Activated T-helper 1 cell treated with anti-CD3 and anti-CD28 coated beads, Interleukin-12 subunit alpha, Interleukin-12 subunit beta, Interleukin-2, Interleukin-4 antibody, amounts not matched to agents 30 ng/mL and 10 ng/mL and 1 ng/mL, durations not matched to agents 14 hours and 24 hours and 36 hours (primary cell): ENCODE measurements around the gene ARHGAP28. TPM values are rescaled to one million over a fixed set of nuclear protein-coding genes. Genes with fewer than 3 reads are reported as not detected.
A peak's percentile ranks its signal among the peaks of the same experiment; 100 is the strongest.

Experiments used
- DNase-seq: peaks from one replicate; pipeline ENCODE4 v3.0.0; 2021; ENCODE audit warnings: low spot score
- H3K27ac Mint-ChIP-seq: one replicate; pipeline ENCODE4 v1.8.0; 2021; ENCODE audit warnings: mild to moderate bottlenecking, mixed read lengths
- H3K27me3 Mint-ChIP-seq: one replicate; pipeline ENCODE4 v1.8.0; 2022; ENCODE audit warnings: mild to moderate bottlenecking, moderate library complexity, mixed read lengths; ENCODE audit not compliant: insufficient read depth
- H3K36me3 Mint-ChIP-seq: one replicate; pipeline ENCODE4 v1.8.0; 2021; ENCODE audit warnings: low read depth, mixed read lengths
- H3K4me1 Mint-ChIP-seq: one replicate; pipeline ENCODE4 v1.8.0; 2021; ENCODE audit warnings: low read depth, mixed read lengths
- H3K4me3 Mint-ChIP-seq: one replicate; pipeline ENCODE4 v1.8.0; 2021; ENCODE audit warnings: mild to moderate bottlenecking, moderate library complexity, mixed read lengths
- H3K9me3 Mint-ChIP-seq: one replicate; pipeline ENCODE4 v1.8.0; 2021; ENCODE audit warnings: mixed read lengths
- intact Hi-C: fragments of 100-400 bp; cut with micrococcal nuclease; formaldehyde crosslinking; loops from one replicate; pipeline ENCODE4 v1.15.1; 2024
- total RNA-seq: library from RNA; stranded (reverse); gene quantifications from 2 replicates; pipeline ENCODE4 v1.2.3, GENCODE V29; 2022

ARHGAP28 gene
- total RNA-seq, 1 donor from 2014 or later = not detected

- no peak for DNase-seq
- Mint-ChIP-seq H3K4me3 (no peak overlapping the region), H3K36me3 (no peaks in the 10 kb centered on the region), H3K27me3 (no peaks in the 10 kb centered on the region), H3K27ac (no peak overlapping the region), H3K4me1 (no peaks in the 10 kb centered on the region), H3K9me3 (no peaks in the 10 kb centered on the region)
- intact Hi-C loops = no loop called here
Measured at GRCh38 chr18:6943143-6943542, 213.6 kb downstream of the ARHGAP28 start.

DNA sequence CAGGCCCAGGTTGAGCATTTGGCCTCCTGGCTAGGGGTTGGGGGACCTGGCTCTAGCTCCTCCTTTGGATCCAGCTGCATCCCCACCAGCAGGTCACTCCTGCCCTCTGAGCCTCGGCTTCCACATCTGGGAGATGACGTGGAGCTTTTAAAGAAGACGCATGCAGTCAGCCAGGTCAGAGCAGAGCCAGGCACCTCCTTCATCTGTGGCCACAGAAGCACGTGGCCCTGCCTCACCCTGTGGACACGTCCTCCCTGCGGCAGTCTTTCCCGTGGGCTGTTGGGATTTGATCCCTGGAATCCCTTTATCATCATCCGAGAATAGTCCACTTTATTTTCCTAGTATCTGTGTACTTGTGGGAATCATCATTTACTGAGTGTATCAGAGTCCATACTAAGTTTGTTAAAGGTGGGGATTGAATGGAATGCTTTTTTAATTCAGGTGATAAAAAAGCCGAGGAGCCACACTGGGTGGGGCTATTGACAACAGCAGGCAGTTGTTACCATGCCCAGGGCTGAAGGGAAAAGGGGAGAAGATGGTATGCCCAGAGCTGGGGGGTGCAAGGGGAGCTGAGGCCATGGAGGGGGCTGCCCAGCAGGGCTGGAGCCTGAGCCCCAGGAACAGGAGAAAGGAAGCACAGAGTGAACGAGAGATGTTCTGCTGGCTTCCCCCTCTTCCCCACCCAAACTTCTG is 218.0 kb downstream of the ARHGAP28 start:
- Mint-ChIP-seq H3K4me1 (no peaks in the 10 kb centered on the region), H3K27ac (no peak overlapping the region)
- intact Hi-C loops = no loop called here

GRCh38 chr18:6948281-6949055 is 219.0 kb downstream of the ARHGAP28 start:
- intact Hi-C loops = no loop called here
- Mint-ChIP-seq H3K4me1 (no peaks in the 10 kb centered on the region), H3K27ac (no peak overlapping the region), H3K27me3 (no peaks in the 10 kb centered on the region), H3K36me3 (no peaks in the 10 kb centered on the region), H3K9me3 (no peaks in the 10 kb centered on the region), H3K4me3 (no peak overlapping the region)
- DNase-seq = no peak

More for the DNA sequence above, 218.0 kb downstream of the ARHGAP28 start:
- no peaks in the 10 kb centered on the region for H3K36me3 Mint-ChIP-seq
- no peak for DNase-seq
- no peak overlapping the region for H3K4me3 Mint-ChIP-seq
- H3K27me3 Mint-ChIP-seq = no peaks in the 10 kb centered on the region
- H3K9me3 Mint-ChIP-seq = no peaks in the 10 kb centered on the region

- Mint-ChIP-seq H3K4me1 (no peaks in the 10 kb centered on the region), H3K27ac (no peak overlapping the region), H3K27me3 (no peaks in the 10 kb centered on the region), H3K9me3 (peaks cover 7% of the 10 kb centered on the region), H3K4me3 (no peak overlapping the region), H3K36me3 (no peaks in the 10 kb centered on the region)
- intact Hi-C loops = no loop called here
- no peak for DNase-seq
Measured at GRCh38 chr18:6949800-6950586, 220.5 kb downstream of the ARHGAP28 start.

DNA sequence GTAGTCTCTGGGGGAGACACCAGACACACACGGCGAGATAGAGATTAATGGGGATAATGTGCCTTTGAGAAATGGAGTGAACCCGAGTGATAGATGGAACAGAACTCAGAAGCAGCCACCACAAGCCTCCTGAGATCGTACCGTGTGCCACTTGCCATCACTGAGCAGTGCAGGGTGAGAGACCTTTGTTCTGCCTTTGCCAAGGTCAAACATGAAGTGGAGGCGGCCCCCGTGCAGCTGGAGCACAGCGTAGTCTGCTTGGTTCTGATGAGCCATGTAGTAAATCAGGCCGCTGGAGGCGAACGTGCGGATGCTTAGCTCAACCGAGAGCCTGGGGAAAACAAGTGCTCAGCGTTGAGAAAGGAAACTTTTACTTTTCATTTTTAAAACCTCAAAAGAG is 221.1 kb downstream of the ARHGAP28 start:
- Mint-ChIP-seq H3K27me3 (no peaks in the 10 kb centered on the region), H3K9me3 (peaks cover 7% of the 10 kb centered on the region), H3K4me1 (no peaks in the 10 kb centered on the region), H3K4me3 (no peak overlapping the region), H3K36me3 (no peaks in the 10 kb centered on the region), H3K27ac (no peak overlapping the region)
- intact Hi-C loops = no loop called here
- DNase-seq = no peak

DNA sequence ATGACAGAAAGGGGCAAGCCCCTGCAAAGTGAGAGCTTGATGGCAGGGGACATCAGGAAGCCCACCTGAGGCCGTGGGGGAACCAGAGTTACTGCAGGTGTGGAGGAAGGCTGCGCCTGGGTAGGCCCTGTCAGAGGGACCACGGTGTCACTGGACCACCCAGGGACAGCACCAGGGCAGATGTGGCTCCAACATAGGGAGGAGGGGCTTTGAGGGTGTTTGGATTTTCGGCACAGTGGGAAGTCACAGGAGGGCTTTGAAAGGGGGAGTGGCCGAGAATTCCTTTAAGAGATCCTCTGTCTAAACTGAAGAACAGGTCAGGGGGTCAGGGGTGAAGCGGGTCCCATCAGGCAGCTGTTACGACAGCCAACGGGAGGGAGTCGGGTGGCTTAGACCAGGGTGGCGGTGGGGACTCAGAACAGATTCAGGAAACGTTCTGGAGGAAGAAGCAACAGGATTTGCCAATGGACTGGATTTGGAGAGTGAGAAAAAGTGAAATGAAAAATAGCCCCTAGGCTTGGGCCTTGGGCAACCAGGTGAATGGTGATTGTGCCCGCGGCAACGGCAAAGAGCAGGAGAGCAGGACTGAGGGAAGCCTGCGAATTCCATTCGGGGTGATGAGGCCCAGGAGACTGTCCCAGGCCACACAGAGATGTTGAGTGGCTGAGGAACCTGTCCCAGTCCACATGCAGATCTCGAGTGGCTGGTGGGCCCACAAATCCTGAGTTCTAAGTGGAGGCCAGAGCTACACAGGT is 222.0 kb downstream of the ARHGAP28 start:
- Mint-ChIP-seq H3K4me1 (no peaks in the 10 kb centered on the region), H3K9me3 (peaks cover 7% of the 10 kb centered on the region), H3K4me3 (no peak overlapping the region), H3K27ac (peak overlapping the region; percentile 34), H3K27me3 (no peaks in the 10 kb centered on the region), H3K36me3 (no peaks in the 10 kb centered on the region)
- intact Hi-C loops = no loop called here
- no peak for DNase-seq

DNA sequence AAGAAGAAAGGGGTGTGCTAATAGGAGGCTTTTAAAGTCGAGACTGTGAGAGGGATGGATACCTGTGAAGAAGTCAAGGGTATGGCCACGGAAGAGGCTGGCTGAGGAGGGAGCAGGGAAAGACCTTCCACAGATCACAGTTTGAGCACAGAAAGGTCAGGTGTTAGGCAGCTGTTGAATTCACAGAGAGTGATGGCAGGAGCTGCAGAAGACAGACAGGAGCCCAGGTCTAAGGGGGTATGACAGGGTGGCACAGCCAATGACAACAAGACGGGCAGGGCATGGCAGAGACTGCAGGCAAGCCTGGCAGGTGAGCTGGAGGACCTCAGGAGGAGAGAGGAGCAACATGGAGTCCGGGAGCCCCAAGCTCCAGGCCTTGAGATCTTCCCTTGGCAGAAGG is 225.0 kb downstream of the ARHGAP28 start:
- intact Hi-C loops = no loop called here
- Mint-ChIP-seq H3K36me3 (no peaks in the 10 kb centered on the region), H3K9me3 (peaks cover 7% of the 10 kb centered on the region)

GRCh38 chr18:6955304-6955703 is 225.8 kb downstream of the ARHGAP28 start:
- DNase-seq = no peak
- no peaks in the 10 kb centered on the region for H3K4me1 Mint-ChIP-seq
- no peaks in the 10 kb centered on the region for H3K27me3 Mint-ChIP-seq
- no peaks in the 10 kb centered on the region for H3K36me3 Mint-ChIP-seq
- H3K27ac Mint-ChIP-seq = no peak overlapping the region
- H3K4me3 Mint-ChIP-seq = no peak overlapping the region
- H3K9me3 Mint-ChIP-seq = peaks cover 9% of the 10 kb centered on the region
- intact Hi-C loops = no loop called here

More for the DNA sequence above, 225.0 kb downstream of the ARHGAP28 start:
- H3K4me1 Mint-ChIP-seq = no peaks in the 10 kb centered on the region
- DNase-seq = no peak
- no peaks in the 10 kb centered on the region for H3K27me3 Mint-ChIP-seq
- H3K27ac Mint-ChIP-seq = no peak overlapping the region
- H3K4me3 Mint-ChIP-seq = no peak overlapping the region

GRCh38 chr18:6956495-6956894 is 227.0 kb downstream of the ARHGAP28 start:
- no peak for DNase-seq
- H3K4me3 Mint-ChIP-seq = no peak overlapping the region
- no peaks in the 10 kb centered on the region for H3K4me1 Mint-ChIP-seq
- no peaks in the 10 kb centered on the region for H3K36me3 Mint-ChIP-seq
- H3K27ac Mint-ChIP-seq = no peak overlapping the region
- no peaks in the 10 kb centered on the region for H3K27me3 Mint-ChIP-seq
- peaks cover 10% of the 10 kb centered on the region for H3K9me3 Mint-ChIP-seq
- intact Hi-C loops = no loop called here

DNA sequence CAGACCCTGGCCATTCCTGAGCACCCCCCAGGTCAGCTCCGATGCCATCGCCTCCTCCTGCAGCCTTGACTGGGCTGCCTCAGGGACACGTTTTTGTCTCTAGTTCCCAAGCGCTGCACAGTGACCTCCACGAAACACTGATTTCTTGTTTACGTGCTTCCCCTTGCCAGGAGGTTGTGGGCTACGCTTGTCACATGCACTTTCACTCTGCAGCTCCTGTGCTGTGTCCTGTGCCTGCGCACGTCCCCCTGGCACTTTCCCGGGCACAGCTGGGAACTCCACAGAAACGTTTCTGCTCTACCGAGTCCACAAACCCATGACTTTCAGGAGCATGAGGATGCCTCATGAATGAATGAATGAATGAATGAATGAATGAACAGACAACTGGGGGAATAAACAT is 227.5 kb downstream of the ARHGAP28 start:
- no peak for DNase-seq
- Mint-ChIP-seq H3K36me3 (no peaks in the 10 kb centered on the region), H3K4me3 (no peak overlapping the region), H3K27me3 (no peaks in the 10 kb centered on the region), H3K27ac (no peak overlapping the region), H3K9me3 (peaks cover 10% of the 10 kb centered on the region), H3K4me1 (no peaks in the 10 kb centered on the region)
- intact Hi-C loops = no loop called here

GRCh38 chr18:6959110-6959509 is 229.6 kb downstream of the ARHGAP28 start:
- Mint-ChIP-seq H3K27me3 (no peaks in the 10 kb centered on the region), H3K9me3 (peaks cover 5% of the 10 kb centered on the region), H3K36me3 (no peaks in the 10 kb centered on the region), H3K4me1 (no peaks in the 10 kb centered on the region), H3K4me3 (no peak overlapping the region), H3K27ac (no peak overlapping the region)
- DNase-seq = no peak
- intact Hi-C loops = no loop called here

DNA sequence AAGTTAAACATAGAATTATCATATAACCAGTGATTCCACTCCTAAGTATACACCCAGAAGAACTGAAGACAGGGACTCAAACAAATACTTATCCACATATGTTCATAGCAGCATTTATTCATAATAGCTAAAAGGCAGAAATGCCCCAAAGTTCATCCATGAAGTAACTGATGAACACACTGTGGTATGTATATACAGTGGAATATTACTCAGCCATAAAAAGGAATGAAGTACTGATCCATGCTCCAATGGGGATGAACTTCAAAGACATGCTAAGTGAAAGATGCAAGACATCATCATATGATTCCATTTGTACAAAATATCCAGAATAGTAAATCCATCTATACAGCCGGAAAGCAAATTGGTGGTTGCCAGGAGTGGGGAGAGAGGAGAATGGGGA is 230.6 kb downstream of the ARHGAP28 start:
- intact Hi-C loops = no loop called here
- Mint-ChIP-seq H3K36me3 (no peaks in the 10 kb centered on the region), H3K27me3 (no peaks in the 10 kb centered on the region), H3K9me3 (peaks cover 4% of the 10 kb centered on the region), H3K4me1 (no peaks in the 10 kb centered on the region), H3K4me3 (no peak overlapping the region), H3K27ac (no peak overlapping the region)
- no peak for DNase-seq
